Measurements from ENCODE around the gene RFX8. TPM values are rescaled to one million over a fixed set of nuclear protein-coding genes. Genes with fewer than 3 reads are reported as not detected.
A peak's percentile ranks its signal among the peaks of the same experiment; 100 is the strongest.

Gene RFX8
- total and polyA plus RNA-seq, 2 of the 8 experiments (the other 6 are each of a cell fraction or from before 2014, with no cell fraction given) = 0.60 to 0.97 TPM

GRCh38 chr2:101356055-101356454 lies 118.9 kb downstream of the RFX8 start:
- no peak overlapping the region for H3K23ac ChIP-seq (ENCODE audit: insufficient read length)
- no peak overlapping the region for H2BK12ac ChIP-seq (ENCODE audit: low read depth, low read length)
- no peak overlapping the region for H2AK5ac ChIP-seq (ENCODE audit: low read depth, low read length)
- POLR2A ChIA-PET (ENCODE audit: partially characterized antibody) = no interaction called here
- H3K9me3 ChIP-seq (ENCODE audit: insufficient read depth in 2 of 2, low read depth in 1 of 2, low read length in 1 of 2) = no peaks in the 10 kb centered on the region
- no peak overlapping the region for H3K4me2 ChIP-seq (ENCODE audit: insufficient read depth in 1 of 2, low read depth in 2 of 2, low read length in 2 of 2)
- no peaks in the 10 kb centered on the region for H3K36me3 ChIP-seq (ENCODE audit: control insufficient read depth in 2 of 4, insufficient read depth in 4 of 4, low read length in 3 of 4)
- H2BK120ac ChIP-seq (replicated peaks; ENCODE audit: low read depth, low read length) = no peak overlapping the region
- no peak overlapping the region for H2BK20ac ChIP-seq (ENCODE audit: low read length)
- no peak for TF ChIP-seq CHD1 (IDR thresholded peaks at IDR 0.05; ENCODE audit: low read depth, low read length)
- no peak overlapping the region for H3K56ac ChIP-seq (replicated peaks; ENCODE audit: insufficient read length, low read depth, low read length)
- no peak overlapping the region for H2BK5ac ChIP-seq (ENCODE audit: low read depth, low read length)
- no peaks in the 10 kb centered on the region for H3K27me3 ChIP-seq (replicated peaks in 1 of 4; ENCODE audit: control insufficient read depth in 3 of 4, extremely low read depth in 1 of 4, insufficient read depth in 3 of 4, low read length in 3 of 4)
- CTCF ChIA-PET (ENCODE audit: partially characterized antibody) = interaction anchor here (0.9 kb wide), 1 partner anchor 31 kb away, joined by 3 read pairs; the partner anchor contains the start of gene CREG2
- no peak overlapping the region for H3K27ac ChIP-seq (ENCODE audit: low read depth, low read length)
- H3K18ac ChIP-seq (ENCODE audit: extremely low read depth, low read length) = no peak overlapping the region
- no peaks in the 10 kb centered on the region for H4K20me1 ChIP-seq (replicated peaks in 1 of 2; ENCODE audit: control insufficient read depth in 1 of 2, insufficient read depth in 2 of 2, low read length in 2 of 2)
- H3K23me2 ChIP-seq (ENCODE audit: low read depth, low read length) = no peaks in the 10 kb centered on the region
- H3K14ac ChIP-seq (ENCODE audit: insufficient read length) = no peak overlapping the region
- H3K4ac ChIP-seq (replicated peaks; ENCODE audit: insufficient read length, low read depth, low read length) = no peak overlapping the region
- H3K79me2 ChIP-seq (ENCODE audit: control insufficient read depth in 1 of 2, insufficient read depth in 2 of 2, low read length in 2 of 2) = no peaks in the 10 kb centered on the region
- DNase-seq (ENCODE audit: low read depth in 1 of 2, low spot score in 2 of 2) (no peak), FAIRE-seq (no peak)
- H3K9ac ChIP-seq (replicated peaks in 1 of 4; ENCODE audit: extremely low read depth in 1 of 4, low read depth in 3 of 4, low read length in 3 of 4) = no peak overlapping the region
- H3K79me1 ChIP-seq (ENCODE audit: low read depth, low read length) = no peaks in the 10 kb centered on the region
- no peak overlapping the region for H2AFZ ChIP-seq (ENCODE audit: low read length)
- H4K8ac ChIP-seq (ENCODE audit: extremely low read depth, insufficient read depth, low read length) = peak overlapping the region; percentile 7; the same call in 1 of the 2 replicates
- H3K4me3 ChIP-seq (ENCODE audit: extremely low read depth in 1 of 4, insufficient read depth in 2 of 4, low read depth in 3 of 4, low read length in 4 of 4) = no peak overlapping the region
- H3K4me1 ChIP-seq (replicated peaks in 1 of 4; ENCODE audit: control insufficient read depth in 3 of 4, insufficient read depth in 4 of 4, low read length in 3 of 4) = peaks cover 0 to 6% (median 2%) of the 10 kb centered on the region in 4 experiments; a peak in 5 of 7 replicates
- 93% methylated on average over 6 of the region's 6 CpGs; no CpG with 5 or more reads in 1 of the 2 experiments for WGBS, 2 experiments (ENCODE audit: extremely low coverage in 1 of 2, insufficient coverage in 1 of 2, insufficient read length in 1 of 2, insufficient replicate concordance in 2 of 2, low coverage in 1 of 2, low lambda C conversion rate in 2 of 2, missing lambda C conversion rate in 1 of 2)
- H4K5ac ChIP-seq (ENCODE audit: insufficient read length, low read depth, low read length) = no peak overlapping the region
- no peak overlapping the region for H2BK15ac ChIP-seq (ENCODE audit: low read length)
- H4K91ac ChIP-seq (replicated peaks; ENCODE audit: insufficient read length, low read length) = no peak overlapping the region

Measured in H1 (cell line).